GM23338 (cell line): ENCODE measurements around the gene LHX3. TPM values are rescaled to one million over a fixed set of nuclear protein-coding genes. Genes with fewer than 3 reads are reported as not detected.

Experiments used
- ATAC-seq: fragments of 200-7000 bp; cut with Tn5 transposase; 3 replicates; pipeline ENCODE4 v1.9.1; 2020
- DNase-seq: peaks from one replicate; pipeline ENCODE4 v3.0.0-alpha.2; 2015; ENCODE audit warnings: low spot score
- H2AFZ ChIP-seq: fragments of 200-600 bp; sonication (generic); 2 replicates; pipeline ENCODE4 v1.8.0; 2016; ENCODE audit warnings: antibody characterized with exemption, mild to moderate bottlenecking, moderate library complexity
- H3F3A ChIP-seq: fragments of 200-600 bp; sonication (generic); replicated peaks from 2 replicates; pipeline ENCODE4 v1.8.0; 2017; ENCODE audit warnings: antibody characterized with exemption, mixed run types, low read depth
- H3K27ac ChIP-seq: fragments of 200-600 bp; sonication (generic); 2 replicates; pipeline ENCODE4 v1.6.1; 2016; ENCODE audit warnings: low read depth
- H3K27me3 ChIP-seq: fragments of 200-600 bp; sonication (generic); 2 replicates; pipeline ENCODE4 v1.8.0; 2016; ENCODE audit warnings: mild to moderate bottlenecking, mixed run types, moderate library complexity; ENCODE audit not compliant: insufficient read depth
- H3K36me3 ChIP-seq: fragments of 200-600 bp; sonication (generic); 2 replicates; pipeline ENCODE4 v1.8.0; 2016; ENCODE audit warnings: mild to moderate bottlenecking; ENCODE audit not compliant: insufficient read depth
- H3K4me1 ChIP-seq: fragments of 200-600 bp; sonication (generic); 2 replicates; pipeline ENCODE4 v1.8.0; 2016; ENCODE audit warnings: mild to moderate bottlenecking, moderate library complexity; ENCODE audit not compliant: insufficient read depth
- H3K4me2 ChIP-seq: fragments of 200-600 bp; sonication (generic); 2 replicates; pipeline ENCODE4 v1.7.1; 2017; ENCODE audit warnings: mixed run types
- H3K4me3 ChIP-seq: fragments of 200-600 bp; sonication (generic); 2 replicates; pipeline ENCODE4 v1.6.1; 2016; ENCODE audit warnings: mixed run types
- H3K79me2 ChIP-seq: fragments of 200-600 bp; sonication (generic); replicated peaks from 2 replicates; pipeline ENCODE4 v1.8.0; 2017; ENCODE audit warnings: mild to moderate bottlenecking; ENCODE audit not compliant: insufficient read depth
- H3K9me2 ChIP-seq: fragments of 200-600 bp; sonication (generic); 2 replicates; pipeline ENCODE4 v1.8.0; 2017; ENCODE audit not compliant: insufficient read depth
- H4K20me1 ChIP-seq: fragments of 200-600 bp; sonication (generic); replicated peaks from 2 replicates; pipeline ENCODE4 v1.8.0; 2017; ENCODE audit warnings: mild to moderate bottlenecking; ENCODE audit not compliant: insufficient read depth
- H3K27ac Mint-ChIP-seq: 2 replicates; pipeline ENCODE4 v1.8.0; 2020; ENCODE audit warnings: inconsistent platforms, mild to moderate bottlenecking, moderate library complexity, mixed read lengths
- H3K27me3 Mint-ChIP-seq: 3 replicates; pipeline ENCODE4 v1.8.0; 2022; ENCODE audit warnings: low read depth, mild to moderate bottlenecking, moderate library complexity, mixed read lengths, inconsistent platforms; ENCODE audit not compliant: insufficient read depth, poor library complexity
- H3K36me3 Mint-ChIP-seq: 3 replicates; pipeline ENCODE4 v1.8.0; 2021; ENCODE audit warnings: low read depth, mild to moderate bottlenecking, inconsistent platforms, moderate library complexity, mixed read lengths
- H3K4me1 Mint-ChIP-seq: 3 replicates; pipeline ENCODE4 v1.8.0; 2020; ENCODE audit warnings: mild to moderate bottlenecking, inconsistent platforms, mixed read lengths
- H3K4me3 Mint-ChIP-seq: 3 replicates; pipeline ENCODE4 v1.8.0; 2021; ENCODE audit warnings: moderate library complexity, mild to moderate bottlenecking, inconsistent platforms, mixed read lengths
- H3K9me3 Mint-ChIP-seq: 3 replicates; pipeline ENCODE4 v1.8.0; 2020; ENCODE audit warnings: moderate library complexity, mild to moderate bottlenecking, inconsistent platforms, mixed read lengths
- CREB1 ChIP-seq: fragments of 250-450 bp; sonication (Bioruptor Pico); IDR thresholded peaks from 2 replicates; pipeline ENCODE4 v1.5.0; 2020; ENCODE audit warnings: low read depth, mild to moderate bottlenecking, moderate library complexity
- EZH2 ChIP-seq: fragments of 200-600 bp; sonication (generic); IDR thresholded peaks from one replicate; pipeline ENCODE4 v1.8.0; 2017; ENCODE audit warnings: antibody characterized with exemption, mild to moderate bottlenecking, low read depth; ENCODE audit not compliant: unreplicated experiment
- EZH2phosphoT487 ChIP-seq: fragments of 200-600 bp; sonication (generic); IDR thresholded peaks from one replicate; pipeline ENCODE4 v1.8.1; 2018; ENCODE audit warnings: antibody characterized with exemption; ENCODE audit not compliant: unreplicated experiment
- JUNB ChIP-seq: IDR thresholded peaks from one replicate; pipeline ENCODE4 v1.6.1; 2016; ENCODE audit warnings: antibody characterized with exemption; ENCODE audit not compliant: unreplicated experiment
- NANOG ChIP-seq: IDR thresholded peaks from 2 replicates; pipeline ENCODE4 v1.6.1; 2016; ENCODE audit warnings: antibody characterized with exemption, borderline replicate concordance
- POLR2AphosphoS5 ChIP-seq: IDR thresholded peaks from 2 replicates; pipeline ENCODE4 v1.6.1; 2016; ENCODE audit warnings: antibody characterized with exemption, low read depth
- STAT1 ChIP-seq: IDR thresholded peaks from one replicate; pipeline ENCODE4 v1.6.1; 2016; ENCODE audit warnings: antibody characterized with exemption; ENCODE audit not compliant: unreplicated experiment
- ZNF114 ChIP-seq: fragments of 250-450 bp; sonication (Bioruptor Pico); IDR thresholded peaks from 2 replicates; pipeline ENCODE4 v1.5.0; 2020; ENCODE audit warnings: mild to moderate bottlenecking, moderate library complexity
- ZNF331 ChIP-seq: fragments of 250-450 bp; sonication (Bioruptor Pico); IDR thresholded peaks from 2 replicates; pipeline ENCODE4 v1.5.0; 2020; ENCODE audit warnings: low read depth, mild to moderate bottlenecking, moderate library complexity
- polyA plus RNA-seq: library from polyadenylated mRNA; unstranded; fragments of >200 nt; fragmentation: Nextera tagmentation; extraction: Ambion mirVana; gene quantifications from 2 replicates; pipeline ENCODE4 v1.2.1, GENCODE V29; 2016
- total RNA-seq: library from RNA; depleted of rRNA; stranded (reverse); fragments of >200 nt; shearing (Covaris generic); gene quantifications from 2 replicates; pipeline ENCODE4 v1.2.3, GENCODE V29; 2014
- TF ChIP-seq, protein P1 (sequence below): IDR thresholded peaks from 2 replicates; pipeline ENCODE4 v1.6.1; 2016; ENCODE audit warnings: antibody characterized with exemption
- TF ChIP-seq, protein P2 (sequence below), 2 experiments: fragments of 200-600 bp in 1 of 2; sonication (generic) in 1 of 2; conservative IDR thresholded peaks; 2 replicates each; pipeline versions ENCODE4 v1.5.1 to v1.6.1; 2016 to 2017; ENCODE audit warnings: antibody characterized with exemption in 2 of 2, low read depth in 2 of 2, mild to moderate bottlenecking in 2 of 2, moderate library complexity in 1 of 2
- TF ChIP-seq, protein P3 (sequence below): IDR thresholded peaks from one replicate; pipeline ENCODE4 v1.6.1; 2018; ENCODE audit warnings: antibody characterized with exemption; ENCODE audit not compliant: unreplicated experiment
- TF ChIP-seq, protein P4 (sequence below): fragments of 250-450 bp; sonication (Bioruptor Pico); IDR thresholded peaks from 2 replicates; pipeline ENCODE4 v1.5.0; 2020; ENCODE audit warnings: mild to moderate bottlenecking, moderate library complexity

LHX3 gene
- total and polyA plus RNA-seq, 2 experiments from 2014 or later = 0.08 TPM; not detected in 1

DNA sequence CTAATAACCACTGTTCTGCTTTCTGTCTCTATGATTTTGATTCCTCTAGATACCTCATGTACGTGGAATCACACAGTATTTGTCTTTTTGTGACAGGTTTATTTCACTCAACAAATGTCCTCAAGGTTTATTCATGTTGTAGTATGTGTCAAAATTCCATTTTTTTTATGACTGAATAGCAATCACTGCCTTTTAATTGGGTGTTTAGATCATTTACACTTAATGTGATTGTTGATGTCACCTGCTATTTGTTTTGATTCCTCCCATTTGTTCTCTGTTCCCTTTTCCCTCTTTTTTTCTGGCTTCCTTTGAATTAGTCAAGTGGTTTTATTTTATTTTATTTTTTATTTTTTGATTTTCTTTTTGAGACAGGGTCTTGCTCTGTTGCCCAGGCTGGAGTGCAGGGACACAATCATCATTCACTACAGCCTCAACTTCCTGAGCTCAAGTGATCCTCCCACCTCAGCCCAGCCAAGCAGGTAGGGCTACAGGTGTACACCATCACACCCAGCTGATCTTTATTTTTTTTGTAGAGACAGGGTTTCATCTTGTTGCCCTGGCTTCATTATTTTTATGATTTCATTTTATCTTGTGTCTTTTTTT lies 41.6 kb downstream of the LHX3 start:
- Histone ChIP-seq H4K20me1 (no peaks in the 10 kb centered on the region), H3K9me2 (no peaks in the 10 kb centered on the region), H3K27me3 (no peaks in the 10 kb centered on the region), H3K4me3 (no peak overlapping the region), H3K4me1 (no peaks in the 10 kb centered on the region; the same call in 1 of the 2 replicates), H2AFZ (no peak overlapping the region), H3K36me3 (no peaks in the 10 kb centered on the region), H3K4me2 (no peak overlapping the region), H3K27ac (no peak overlapping the region), H3F3A (no peaks in the 10 kb centered on the region), H3K79me2 (no peaks in the 10 kb centered on the region)
- no peak for TF ChIP-seq CREB1 (CRISPR knock-in tag)
- TF ChIP-seq NANOG = no peak
- no peak for TF ChIP-seq POLR2AphosphoS5
- TF ChIP-seq, protein P1, sequence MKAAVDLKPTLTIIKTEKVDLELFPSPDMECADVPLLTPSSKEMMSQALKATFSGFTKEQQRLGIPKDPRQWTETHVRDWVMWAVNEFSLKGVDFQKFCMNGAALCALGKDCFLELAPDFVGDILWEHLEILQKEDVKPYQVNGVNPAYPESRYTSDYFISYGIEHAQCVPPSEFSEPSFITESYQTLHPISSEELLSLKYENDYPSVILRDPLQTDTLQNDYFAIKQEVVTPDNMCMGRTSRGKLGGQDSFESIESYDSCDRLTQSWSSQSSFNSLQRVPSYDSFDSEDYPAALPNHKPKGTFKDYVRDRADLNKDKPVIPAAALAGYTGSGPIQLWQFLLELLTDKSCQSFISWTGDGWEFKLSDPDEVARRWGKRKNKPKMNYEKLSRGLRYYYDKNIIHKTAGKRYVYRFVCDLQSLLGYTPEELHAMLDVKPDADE = no peak
- no peak for TF ChIP-seq ZNF331
- TF ChIP-seq, protein P2, sequence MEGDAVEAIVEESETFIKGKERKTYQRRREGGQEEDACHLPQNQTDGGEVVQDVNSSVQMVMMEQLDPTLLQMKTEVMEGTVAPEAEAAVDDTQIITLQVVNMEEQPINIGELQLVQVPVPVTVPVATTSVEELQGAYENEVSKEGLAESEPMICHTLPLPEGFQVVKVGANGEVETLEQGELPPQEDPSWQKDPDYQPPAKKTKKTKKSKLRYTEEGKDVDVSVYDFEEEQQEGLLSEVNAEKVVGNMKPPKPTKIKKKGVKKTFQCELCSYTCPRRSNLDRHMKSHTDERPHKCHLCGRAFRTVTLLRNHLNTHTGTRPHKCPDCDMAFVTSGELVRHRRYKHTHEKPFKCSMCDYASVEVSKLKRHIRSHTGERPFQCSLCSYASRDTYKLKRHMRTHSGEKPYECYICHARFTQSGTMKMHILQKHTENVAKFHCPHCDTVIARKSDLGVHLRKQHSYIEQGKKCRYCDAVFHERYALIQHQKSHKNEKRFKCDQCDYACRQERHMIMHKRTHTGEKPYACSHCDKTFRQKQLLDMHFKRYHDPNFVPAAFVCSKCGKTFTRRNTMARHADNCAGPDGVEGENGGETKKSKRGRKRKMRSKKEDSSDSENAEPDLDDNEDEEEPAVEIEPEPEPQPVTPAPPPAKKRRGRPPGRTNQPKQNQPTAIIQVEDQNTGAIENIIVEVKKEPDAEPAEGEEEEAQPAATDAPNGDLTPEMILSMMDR (conservative IDR thresholded peaks at IDR 0.05; ENCODE audit: low read depth in 2 of 2) = no peak
- no peak for TF ChIP-seq STAT1
- TF ChIP-seq EZH2phosphoT487 = no peak
- TF ChIP-seq, protein P3, sequence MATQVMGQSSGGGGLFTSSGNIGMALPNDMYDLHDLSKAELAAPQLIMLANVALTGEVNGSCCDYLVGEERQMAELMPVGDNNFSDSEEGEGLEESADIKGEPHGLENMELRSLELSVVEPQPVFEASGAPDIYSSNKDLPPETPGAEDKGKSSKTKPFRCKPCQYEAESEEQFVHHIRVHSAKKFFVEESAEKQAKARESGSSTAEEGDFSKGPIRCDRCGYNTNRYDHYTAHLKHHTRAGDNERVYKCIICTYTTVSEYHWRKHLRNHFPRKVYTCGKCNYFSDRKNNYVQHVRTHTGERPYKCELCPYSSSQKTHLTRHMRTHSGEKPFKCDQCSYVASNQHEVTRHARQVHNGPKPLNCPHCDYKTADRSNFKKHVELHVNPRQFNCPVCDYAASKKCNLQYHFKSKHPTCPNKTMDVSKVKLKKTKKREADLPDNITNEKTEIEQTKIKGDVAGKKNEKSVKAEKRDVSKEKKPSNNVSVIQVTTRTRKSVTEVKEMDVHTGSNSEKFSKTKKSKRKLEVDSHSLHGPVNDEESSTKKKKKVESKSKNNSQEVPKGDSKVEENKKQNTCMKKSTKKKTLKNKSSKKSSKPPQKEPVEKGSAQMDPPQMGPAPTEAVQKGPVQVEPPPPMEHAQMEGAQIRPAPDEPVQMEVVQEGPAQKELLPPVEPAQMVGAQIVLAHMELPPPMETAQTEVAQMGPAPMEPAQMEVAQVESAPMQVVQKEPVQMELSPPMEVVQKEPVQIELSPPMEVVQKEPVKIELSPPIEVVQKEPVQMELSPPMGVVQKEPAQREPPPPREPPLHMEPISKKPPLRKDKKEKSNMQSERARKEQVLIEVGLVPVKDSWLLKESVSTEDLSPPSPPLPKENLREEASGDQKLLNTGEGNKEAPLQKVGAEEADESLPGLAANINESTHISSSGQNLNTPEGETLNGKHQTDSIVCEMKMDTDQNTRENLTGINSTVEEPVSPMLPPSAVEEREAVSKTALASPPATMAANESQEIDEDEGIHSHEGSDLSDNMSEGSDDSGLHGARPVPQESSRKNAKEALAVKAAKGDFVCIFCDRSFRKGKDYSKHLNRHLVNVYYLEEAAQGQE = no peak
- TF ChIP-seq ZNF114 (CRISPR knock-in tag) = no peak
- no peak for TF ChIP-seq JUNB
- TF ChIP-seq EZH2 = no peak
- TF ChIP-seq, protein P4, sequence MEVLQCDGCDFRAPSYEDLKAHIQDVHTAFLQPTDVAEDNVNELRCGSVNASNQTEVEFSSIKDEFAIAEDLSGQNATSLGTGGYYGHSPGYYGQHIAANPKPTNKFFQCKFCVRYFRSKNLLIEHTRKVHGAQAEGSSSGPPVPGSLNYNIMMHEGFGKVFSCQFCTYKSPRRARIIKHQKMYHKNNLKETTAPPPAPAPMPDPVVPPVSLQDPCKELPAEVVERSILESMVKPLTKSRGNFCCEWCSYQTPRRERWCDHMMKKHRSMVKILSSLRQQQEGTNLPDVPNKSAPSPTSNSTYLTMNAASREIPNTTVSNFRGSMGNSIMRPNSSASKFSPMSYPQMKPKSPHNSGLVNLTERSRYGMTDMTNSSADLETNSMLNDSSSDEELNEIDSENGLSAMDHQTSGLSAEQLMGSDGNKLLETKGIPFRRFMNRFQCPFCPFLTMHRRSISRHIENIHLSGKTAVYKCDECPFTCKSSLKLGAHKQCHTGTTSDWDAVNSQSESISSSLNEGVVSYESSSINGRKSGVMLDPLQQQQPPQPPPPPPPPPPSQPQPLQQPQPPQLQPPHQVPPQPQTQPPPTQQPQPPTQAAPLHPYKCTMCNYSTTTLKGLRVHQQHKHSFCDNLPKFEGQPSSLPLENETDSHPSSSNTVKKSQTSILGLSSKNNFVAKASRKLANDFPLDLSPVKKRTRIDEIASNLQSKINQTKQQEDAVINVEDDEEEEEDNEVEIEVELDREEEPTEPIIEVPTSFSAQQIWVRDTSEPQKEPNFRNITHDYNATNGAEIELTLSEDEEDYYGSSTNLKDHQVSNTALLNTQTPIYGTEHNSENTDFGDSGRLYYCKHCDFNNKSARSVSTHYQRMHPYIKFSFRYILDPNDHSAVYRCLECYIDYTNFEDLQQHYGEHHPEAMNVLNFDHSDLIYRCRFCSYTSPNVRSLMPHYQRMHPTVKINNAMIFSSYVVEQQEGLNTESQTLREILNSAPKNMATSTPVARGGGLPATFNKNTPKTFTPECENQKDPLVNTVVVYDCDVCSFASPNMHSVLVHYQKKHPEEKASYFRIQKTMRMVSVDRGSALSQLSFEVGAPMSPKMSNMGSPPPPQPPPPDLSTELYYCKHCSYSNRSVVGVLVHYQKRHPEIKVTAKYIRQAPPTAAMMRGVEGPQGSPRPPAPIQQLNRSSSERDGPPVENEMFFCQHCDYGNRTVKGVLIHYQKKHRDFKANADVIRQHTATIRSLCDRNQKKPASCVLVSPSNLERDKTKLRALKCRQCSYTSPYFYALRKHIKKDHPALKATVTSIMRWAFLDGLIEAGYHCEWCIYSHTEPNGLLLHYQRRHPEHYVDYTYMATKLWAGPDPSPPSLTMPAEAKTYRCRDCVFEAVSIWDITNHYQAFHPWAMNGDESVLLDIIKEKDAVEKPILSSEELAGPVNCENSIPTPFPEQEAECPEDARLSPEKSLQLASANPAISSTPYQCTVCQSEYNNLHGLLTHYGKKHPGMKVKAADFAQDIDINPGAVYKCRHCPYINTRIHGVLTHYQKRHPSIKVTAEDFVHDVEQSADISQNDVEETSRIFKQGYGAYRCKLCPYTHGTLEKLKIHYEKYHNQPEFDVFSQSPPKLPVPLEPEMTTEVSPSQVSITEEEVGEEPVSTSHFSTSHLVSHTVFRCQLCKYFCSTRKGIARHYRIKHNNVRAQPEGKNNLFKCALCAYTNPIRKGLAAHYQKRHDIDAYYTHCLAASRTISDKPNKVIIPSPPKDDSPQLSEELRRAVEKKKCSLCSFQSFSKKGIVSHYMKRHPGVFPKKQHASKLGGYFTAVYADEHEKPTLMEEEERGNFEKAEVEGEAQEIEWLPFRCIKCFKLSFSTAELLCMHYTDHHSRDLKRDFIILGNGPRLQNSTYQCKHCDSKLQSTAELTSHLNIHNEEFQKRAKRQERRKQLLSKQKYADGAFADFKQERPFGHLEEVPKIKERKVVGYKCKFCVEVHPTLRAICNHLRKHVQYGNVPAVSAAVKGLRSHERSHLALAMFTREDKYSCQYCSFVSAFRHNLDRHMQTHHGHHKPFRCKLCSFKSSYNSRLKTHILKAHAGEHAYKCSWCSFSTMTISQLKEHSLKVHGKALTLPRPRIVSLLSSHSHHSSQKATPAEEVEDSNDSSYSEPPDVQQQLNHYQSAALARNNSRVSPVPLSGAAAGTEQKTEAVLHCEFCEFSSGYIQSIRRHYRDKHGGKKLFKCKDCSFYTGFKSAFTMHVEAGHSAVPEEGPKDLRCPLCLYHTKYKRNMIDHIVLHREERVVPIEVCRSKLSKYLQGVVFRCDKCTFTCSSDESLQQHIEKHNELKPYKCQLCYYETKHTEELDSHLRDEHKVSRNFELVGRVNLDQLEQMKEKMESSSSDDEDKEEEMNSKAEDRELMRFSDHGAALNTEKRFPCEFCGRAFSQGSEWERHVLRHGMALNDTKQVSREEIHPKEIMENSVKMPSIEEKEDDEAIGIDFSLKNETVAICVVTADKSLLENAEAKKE = no peak
- no peak overlapping the region for H3K27ac Mint-ChIP-seq
- peaks cover 16% of the 10 kb centered on the region for H3K9me3 Mint-ChIP-seq
- no peak overlapping the region for H3K4me3 Mint-ChIP-seq
- ATAC-seq (no peak), DNase-seq (no peak)
- H3K4me1 Mint-ChIP-seq = peaks cover 6% of the 10 kb centered on the region; the same call in 1 of the 3 replicates
- peaks cover 2% of the 10 kb centered on the region for H3K27me3 Mint-ChIP-seq
- peaks cover 2% of the 10 kb centered on the region; the same call in 1 of the 3 replicates for H3K36me3 Mint-ChIP-seq
